Measurements from ENCODE around the gene MDGA2.

DNA sequence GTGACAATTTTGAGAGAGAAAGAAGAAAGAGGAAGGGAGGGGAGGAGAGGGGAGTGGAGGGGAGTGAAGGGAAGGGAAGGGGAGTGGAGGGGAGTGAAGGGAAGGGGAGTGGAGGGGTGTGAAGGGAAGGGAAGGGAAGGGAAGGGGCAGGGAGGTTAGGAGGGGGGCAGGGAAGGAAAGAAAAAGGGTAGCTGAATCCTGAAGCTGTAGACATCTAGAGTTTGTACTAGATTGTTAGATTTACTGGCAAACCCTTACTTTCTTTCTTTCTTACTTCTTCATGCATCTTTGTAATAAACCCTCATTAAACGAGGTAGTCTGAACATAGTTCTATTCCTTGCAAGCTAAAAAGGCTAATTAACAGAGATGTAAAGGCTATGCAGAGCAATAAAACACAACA lies 378.0 kb downstream of the MDGA2 start:
- TF ChIP-seq, protein P1, sequence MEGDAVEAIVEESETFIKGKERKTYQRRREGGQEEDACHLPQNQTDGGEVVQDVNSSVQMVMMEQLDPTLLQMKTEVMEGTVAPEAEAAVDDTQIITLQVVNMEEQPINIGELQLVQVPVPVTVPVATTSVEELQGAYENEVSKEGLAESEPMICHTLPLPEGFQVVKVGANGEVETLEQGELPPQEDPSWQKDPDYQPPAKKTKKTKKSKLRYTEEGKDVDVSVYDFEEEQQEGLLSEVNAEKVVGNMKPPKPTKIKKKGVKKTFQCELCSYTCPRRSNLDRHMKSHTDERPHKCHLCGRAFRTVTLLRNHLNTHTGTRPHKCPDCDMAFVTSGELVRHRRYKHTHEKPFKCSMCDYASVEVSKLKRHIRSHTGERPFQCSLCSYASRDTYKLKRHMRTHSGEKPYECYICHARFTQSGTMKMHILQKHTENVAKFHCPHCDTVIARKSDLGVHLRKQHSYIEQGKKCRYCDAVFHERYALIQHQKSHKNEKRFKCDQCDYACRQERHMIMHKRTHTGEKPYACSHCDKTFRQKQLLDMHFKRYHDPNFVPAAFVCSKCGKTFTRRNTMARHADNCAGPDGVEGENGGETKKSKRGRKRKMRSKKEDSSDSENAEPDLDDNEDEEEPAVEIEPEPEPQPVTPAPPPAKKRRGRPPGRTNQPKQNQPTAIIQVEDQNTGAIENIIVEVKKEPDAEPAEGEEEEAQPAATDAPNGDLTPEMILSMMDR (IDR thresholded peaks at IDR 0.05), result no peak
- TF ChIP-seq POLR2A (IDR thresholded peaks at IDR 0.05), result no peak

Data from uterus (tissue), 2 donors.